DMS153 treated with DMSO at 0.1 percent for 48 hours (cell line): ENCODE results near the gene KRTAP6-2.

Experiments
- DNase-seq: peaks from one replicate; lab custom pipeline; 2025; ENCODE audit not compliant: unreplicated experiment; lab: John Stamatoyannopoulos, UW

Gene KRTAP6-2

GRCh38 chr21:30577766-30578165, 20.9 kb downstream of the KRTAP6-2 start:
- DNase-seq, result no peak

GRCh38 chr21:30567617-30568016, 31.1 kb downstream of the KRTAP6-2 start:
- no peak for DNase-seq

- DNase-seq, result no peak
Observed at GRCh38 chr21:30563630-30564029, 35.1 kb downstream of the KRTAP6-2 start.

- DNase-seq, result no peak
Observed at GRCh38 chr21:30563072-30563471, 35.6 kb downstream of the KRTAP6-2 start.

- no peak for DNase-seq
Observed at GRCh38 chr21:30561957-30562356, 36.7 kb downstream of the KRTAP6-2 start.

GRCh38 chr21:30561264-30561895, 37.3 kb downstream of the KRTAP6-2 start, which contains the start of gene KRTAP19-7:
Gene KRTAP19-7 (minus strand): TSS chr21:30561314. CDS start chr21:30561289, 25 bp downstream.
- no peak for DNase-seq

GRCh38 chr21:30555095-30555494, 43.6 kb downstream of the KRTAP6-2 start:
- no peak for DNase-seq

- no peak for DNase-seq
Observed at GRCh38 chr21:30552782-30553181, 45.9 kb downstream of the KRTAP6-2 start.
